Head of caudate nucleus (tissue), 42 donors: Measurements from ENCODE around the gene G3BP1.
"Not testable (repeated sequence)": the region's sequence is repeated elsewhere in the genome, so short reads cannot be mapped to it uniquely, and the experiment has no call there.

Source experiments
- DNase-seq, 42 donors: peaks; one replicate each; pipeline versions ENCODE4 v3.0.0 to v3.0.0-alpha.2; 2020 to 2021; ENCODE audit warnings: mixed read lengths in 7 of 42
- intact Hi-C: fragments of 100-400 bp; cut with DNase I; formaldehyde crosslinking; loops from one replicate; pipeline ENCODE4 v1.15.0; 2022

G3BP1 gene

DNA sequence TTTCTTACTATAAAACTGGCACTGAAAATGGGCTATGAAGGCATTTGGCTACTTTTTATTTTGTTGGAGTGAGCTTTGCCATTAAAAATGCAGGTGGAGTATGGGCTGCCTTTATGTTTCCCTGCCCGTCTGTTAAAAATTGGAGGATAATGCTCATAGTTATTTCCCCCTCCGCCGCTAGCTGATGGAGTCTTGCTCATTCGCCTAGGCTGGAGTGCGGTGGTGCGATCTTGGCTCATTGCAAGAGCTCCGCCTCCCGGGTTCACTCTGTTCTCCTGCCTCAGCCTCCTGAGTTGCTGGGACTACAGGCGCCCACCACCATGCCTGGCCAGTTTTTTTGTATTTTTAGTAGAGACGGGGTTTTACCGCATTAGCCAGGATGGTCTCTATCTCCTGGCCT is 8.6 kb downstream of the G3BP1 start:
- intact Hi-C loops, result no loop called here
- no peak for DNase-seq

- intact Hi-C loops, result no loop called here
- no peak for DNase-seq
Measured at GRCh38 chr5:151781201-151781600, 9.4 kb downstream of the G3BP1 start.

GRCh38 chr5:151783664-151784063 is 11.9 kb downstream of the G3BP1 start:
- DNase-seq, intact Hi-C loops: not testable (repeated sequence)

GRCh38 chr5:151784141-151784540 is 12.4 kb downstream of the G3BP1 start:
- no peak for DNase-seq
- intact Hi-C loops, result no loop called here

- intact Hi-C loops, result no loop called here
- DNase-seq, result no peak
Measured at GRCh38 chr5:151786468-151786867, 14.7 kb downstream of the G3BP1 start.

DNA sequence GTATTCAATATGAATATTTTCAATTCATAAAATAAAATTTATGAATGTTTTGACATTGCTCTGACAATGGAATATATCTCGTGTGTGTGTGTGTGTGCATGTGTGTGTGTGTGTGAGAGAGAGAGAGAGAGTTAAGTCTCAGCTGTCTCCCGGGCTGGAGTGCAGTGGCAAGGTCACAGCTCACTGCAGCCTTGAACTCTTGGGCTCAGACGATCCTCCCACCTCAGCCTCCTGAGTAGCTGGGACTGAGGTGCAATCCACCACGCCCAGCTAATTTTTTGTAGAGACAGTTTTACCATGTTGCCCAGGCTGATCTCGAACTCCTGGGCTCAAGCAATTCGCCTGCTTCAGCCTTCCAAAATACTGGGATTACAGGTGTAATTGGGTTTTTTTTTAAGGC is 16.1 kb downstream of the G3BP1 start:
- intact Hi-C loops, result no loop called here
- no peak for DNase-seq

DNA sequence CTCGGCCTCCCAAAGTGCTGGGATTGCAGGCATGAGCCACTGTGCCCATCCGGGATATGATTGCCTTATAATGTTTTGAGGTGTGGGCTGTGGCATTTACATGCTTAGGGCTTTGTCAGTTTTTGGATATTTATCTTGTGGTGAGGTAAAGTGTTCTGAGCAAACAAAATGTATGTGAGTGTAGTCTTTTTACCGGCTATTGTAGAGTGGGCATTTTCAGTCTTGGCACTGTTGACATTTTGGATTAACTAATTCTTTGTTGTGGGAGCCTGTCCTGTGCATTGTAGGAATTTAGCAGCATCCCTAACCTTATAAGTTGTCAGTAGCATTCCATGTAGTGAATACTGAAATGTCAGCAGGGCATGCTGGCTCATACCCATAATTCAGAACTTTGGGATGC is 21.6 kb downstream of the G3BP1 start:
- no peak for DNase-seq
- intact Hi-C loops, result no loop called here

DNA sequence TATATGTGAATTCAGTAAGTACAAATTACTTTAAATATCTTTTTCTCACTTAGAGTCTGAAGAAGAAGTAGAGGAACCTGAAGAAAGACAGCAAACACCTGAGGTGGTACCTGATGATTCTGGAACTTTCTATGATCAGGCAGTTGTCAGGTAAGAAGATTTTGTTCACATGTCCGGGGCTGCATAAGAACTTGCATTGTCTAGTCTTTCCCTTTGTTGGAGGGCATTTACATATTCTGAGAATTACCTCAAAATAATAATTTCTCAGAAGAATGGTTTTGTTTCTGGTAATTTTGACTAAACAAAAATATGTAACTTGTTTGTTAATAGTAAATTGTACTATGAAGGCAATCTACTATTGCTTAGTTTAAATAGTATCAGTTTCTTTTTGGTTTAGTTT is 23.7 kb downstream of the G3BP1 start:
- no peak for DNase-seq
- intact Hi-C loops, result no loop called here

DNA sequence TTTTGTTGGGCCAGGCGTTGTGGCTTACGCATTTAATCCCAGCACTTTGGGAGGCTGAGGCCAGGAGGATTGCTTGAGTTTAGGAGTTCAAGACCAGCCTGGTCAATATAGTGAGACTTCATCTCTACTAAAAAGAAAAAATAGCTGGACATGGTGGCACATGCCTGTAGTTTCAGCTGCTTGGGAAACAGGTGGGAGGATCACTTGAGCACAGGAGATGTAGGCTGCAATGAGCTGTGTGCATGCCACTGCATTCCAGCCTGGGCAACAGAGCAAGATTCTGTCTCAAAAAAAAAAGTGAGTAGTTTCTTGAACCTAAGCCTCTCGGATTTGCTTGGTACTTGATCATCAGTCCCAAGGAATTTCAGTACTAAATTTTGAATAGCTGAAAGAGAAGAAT is 26.9 kb downstream of the G3BP1 start:
- intact Hi-C loops, result no loop called here
- DNase-seq, result no peak

DNA sequence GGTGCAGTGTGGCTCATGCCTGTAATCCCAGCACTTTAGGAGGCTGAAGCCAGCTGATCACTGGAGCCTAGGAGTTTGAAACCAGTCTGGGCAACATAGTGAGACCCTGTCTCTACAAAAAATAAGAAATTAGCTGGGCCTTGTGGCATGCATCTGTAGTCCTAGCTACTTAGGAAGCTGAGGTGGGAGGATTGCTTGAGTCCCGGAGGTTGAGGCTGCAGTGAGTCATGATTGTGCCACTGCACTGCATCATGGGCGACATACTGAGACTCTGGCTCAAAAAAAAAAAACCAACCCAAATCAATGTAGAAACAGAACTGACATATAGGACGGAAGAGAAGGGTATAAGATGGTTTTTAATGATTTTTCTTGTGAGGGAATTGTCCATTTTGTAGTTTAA is 27.7 kb downstream of the G3BP1 start:
- DNase-seq, result peak in 22 of 42 donors; percentile 11 to 72 (median 34)
- intact Hi-C loops, result no loop called here

GRCh38 chr5:151800532-151800931 is 28.8 kb downstream of the G3BP1 start:
- no peak for DNase-seq
- intact Hi-C loops, result no loop called here

DNA sequence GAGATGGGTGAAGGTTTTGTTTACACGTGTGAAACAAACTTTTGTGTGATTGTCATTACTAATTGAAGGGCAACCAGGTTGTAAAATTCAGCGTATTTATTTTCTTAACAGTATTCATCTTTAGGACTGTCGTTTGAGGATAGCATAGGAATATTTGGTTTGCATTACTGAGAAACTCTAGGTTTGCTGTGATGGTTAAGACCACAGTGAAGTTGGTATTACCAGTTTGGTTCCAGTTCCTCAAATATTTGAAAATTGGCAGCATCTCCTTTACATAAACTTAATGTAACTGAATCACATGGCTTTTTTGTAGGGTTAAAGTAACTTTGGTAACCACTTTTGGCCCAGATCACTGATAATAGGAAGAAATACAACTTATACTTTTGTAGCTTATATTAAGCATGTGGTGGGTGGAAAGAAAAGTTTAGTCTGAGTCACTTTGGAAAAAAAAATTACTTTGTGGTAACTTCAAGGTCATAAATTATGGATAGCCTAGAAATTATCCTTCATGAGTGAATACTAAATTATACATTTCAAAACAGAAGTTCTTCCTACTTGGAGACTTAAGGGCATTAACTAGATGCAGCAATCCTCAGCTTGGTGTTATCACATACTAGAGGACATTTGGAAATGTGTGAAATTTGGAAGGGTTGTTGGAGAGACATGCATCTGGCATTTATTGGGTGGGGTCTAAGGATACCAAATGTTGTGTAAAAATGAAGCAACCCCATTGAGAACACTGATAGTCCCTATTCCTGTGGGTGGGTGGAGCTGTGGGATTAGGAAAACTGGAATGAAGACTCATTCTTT is 33.9 kb downstream of the G3BP1 start:
- intact Hi-C loops, result no loop called here

DNA sequence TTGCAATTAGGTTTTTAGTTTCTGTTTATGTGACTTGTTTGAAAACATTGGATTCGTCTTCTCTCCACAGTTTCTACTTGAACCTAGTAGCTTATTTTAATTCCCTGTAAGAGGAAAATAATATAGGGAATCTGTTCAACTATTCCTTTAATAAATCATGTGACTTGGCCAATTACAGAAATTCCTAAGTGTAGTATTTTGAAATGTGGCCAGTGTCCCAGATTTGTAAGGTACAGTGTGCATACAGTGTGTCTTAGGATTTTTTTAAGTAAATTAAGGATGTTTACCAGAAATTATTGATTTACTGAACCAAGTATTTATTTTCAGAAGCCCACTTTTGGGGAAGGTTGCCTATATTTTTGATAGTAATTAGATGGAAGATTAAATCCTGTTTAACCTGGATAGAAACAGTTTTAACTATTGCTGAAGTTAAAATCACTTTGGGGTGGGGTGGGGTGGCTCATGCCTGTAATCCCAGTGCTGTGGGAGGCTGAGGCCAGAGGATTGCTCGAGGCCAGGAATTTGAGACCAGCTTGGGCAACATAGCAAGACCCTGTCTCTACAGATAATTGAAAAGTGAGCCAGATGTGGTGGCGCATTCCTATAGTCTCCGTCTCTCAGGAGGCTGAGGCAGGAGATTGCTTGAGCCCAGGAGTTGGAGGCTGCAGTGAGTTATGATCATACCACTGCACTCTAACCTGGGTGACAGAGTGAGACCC is 36.9 kb downstream of the G3BP1 start:
- no peak for DNase-seq
- intact Hi-C loops, result no loop called here

More for the DNA sequence above, 33.9 kb downstream of the G3BP1 start:
- DNase-seq, result no peak

DNA sequence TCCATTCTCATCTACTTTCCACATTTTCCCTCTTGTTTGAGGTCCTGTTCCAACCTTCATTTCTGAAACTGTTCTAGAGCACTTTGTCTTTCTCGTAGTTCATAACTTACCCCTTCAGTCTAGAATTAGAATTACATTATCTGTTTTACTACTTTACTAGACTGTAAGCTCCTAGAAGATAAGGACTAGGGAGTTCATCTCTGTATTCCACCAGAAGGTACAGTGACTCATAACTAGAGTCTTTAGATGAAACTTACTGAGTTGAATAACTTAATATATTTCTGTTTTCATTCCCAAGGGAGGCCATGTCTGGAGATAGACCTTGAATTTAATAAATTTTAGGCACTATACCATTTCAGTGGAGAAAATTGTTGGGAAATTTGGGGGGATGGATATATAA is 38.7 kb downstream of the G3BP1 start:
- intact Hi-C loops, result no loop called here
- no peak for DNase-seq

DNA sequence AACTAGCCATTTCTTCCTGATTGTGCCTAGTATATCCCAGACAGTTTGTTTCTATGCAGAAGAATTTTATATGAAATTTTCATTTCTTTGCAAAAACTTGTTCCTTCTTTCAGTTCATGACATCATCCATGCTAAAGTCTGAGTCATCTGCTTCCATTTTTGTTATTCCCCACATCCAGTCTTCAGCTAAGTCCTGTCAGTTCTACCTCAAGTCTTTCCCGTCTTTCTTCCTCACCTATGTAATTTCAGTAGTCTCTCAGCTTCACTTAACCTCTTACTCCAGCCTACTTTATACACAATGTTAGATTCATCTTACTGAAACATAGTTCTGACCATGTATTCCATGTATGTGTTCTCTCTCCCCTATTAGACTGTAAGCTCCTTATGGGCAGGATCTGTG is 39.1 kb downstream of the G3BP1 start:
- intact Hi-C loops, result no loop called here

DNA sequence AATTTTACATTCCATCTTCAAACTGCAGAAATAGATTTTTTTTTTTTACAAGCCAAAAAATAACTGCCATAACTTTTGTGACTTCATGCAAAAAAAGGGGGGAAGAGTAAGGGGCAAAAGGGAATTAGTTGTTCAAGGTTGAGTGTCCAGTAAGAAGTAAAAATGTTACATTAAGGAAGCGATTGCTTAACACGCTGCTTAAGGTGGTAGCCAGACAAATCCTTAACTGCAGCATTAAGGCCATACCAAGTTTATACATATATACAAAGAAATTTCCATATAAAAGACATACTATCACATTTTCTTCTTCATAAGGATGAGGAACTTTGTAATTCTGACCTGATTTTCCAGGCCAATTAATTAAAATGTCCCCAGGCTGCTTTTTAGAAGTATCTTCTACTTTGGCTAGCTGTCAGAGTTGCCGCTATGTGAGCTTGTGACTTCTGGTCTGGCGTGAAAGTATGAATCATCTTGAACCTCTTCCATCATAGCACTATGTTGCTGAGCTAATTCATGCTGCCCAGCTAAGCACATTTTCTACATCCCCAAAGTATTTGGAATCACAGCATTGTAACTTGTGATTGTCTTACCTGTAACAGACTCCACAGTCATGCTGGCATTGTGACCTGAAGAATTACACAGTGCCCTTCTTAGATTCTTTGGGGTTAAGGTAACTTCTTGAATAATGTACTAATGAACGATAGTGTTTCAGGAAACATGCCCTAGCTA is 40.0 kb downstream of the G3BP1 start:
- DNase-seq, result peak in 6 of 42 donors; percentile 8 to 52 (median 20)
- intact Hi-C loops, result no loop called here

More for the DNA sequence above, 39.1 kb downstream of the G3BP1 start:
- DNase-seq, result no peak

DNA sequence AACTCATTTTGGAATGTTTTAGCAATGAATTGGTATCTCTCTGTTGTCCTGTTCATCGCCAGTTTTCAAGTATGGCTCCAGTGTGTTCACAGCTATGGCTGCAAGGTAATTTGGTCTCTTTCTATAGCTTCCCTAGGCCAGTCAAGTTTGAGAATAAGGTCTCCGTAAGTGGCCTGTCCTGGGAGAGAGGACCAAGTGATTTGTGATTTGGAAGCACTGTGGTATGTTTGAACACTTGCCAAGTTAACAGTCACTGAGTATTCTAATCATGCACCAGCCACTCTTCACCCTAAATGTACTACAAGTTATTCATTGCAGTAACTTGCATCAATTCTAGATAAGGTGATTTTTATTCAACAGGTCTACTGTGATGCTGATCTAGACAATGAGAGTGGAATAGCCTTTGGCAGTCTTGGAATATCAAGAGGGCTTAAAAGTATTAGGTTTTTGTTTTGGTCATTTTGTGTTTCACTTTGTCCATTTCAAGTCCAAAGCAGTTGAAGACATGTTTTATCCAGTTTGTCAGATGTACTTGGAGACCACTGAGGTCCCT is 41.1 kb downstream of the G3BP1 start:
- intact Hi-C loops, result no loop called here
- DNase-seq, result no peak

GRCh38 chr5:151815051-151815450 is 43.3 kb downstream of the G3BP1 start:
- intact Hi-C loops, result no loop called here

DNA sequence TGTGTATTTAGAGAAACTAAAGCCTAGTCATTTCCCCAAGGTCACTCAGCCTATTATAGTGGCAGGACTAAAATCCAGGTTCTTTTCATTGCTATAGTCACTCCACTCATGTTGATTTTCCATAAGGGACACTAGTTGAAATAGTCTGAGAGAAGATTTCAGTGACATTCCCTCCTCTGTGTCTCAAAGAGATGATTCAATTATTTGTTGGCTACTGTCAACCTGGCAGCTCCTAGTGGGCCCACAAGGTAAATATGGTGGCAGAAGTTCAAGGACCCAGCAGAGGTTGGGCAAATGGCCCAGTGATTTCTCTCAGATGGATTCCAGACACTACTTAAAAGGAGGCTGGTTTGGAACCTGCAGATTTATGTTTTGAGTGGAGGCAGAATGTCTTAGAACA is 48.1 kb downstream of the G3BP1 start:
- DNase-seq, result no peak
- intact Hi-C loops, result loop anchor here (10.0 kb wide), 1 partner anchor 685 kb away; no protein-coding TSS in a partner anchor

More at GRCh38 chr5:151815051-151815450, 43.3 kb downstream of the G3BP1 start:
- no peak for DNase-seq

DNA sequence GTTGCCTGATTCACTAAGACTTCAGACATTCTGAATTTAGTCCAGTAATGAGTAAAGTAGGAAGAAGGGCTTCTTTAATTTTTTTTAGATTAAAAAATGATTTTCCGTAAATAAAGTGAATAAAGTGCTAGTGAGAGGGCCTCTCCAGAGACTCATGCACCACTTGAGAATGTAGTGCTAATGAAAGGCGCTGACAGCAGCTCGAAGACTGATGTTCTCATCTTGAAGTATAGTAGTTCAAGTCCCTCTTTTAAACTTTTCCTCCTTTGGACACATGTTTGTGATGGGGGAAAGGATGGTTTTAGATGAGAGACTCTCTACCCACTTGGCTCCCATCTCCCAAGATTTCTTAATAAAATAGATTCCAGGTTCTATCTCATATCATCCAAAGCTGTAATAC is 48.5 kb downstream of the G3BP1 start:
- intact Hi-C loops, result loop anchor here (10.0 kb wide), 1 partner anchor 685 kb away; no protein-coding TSS in a partner anchor
- no peak for DNase-seq
